ENCODE results near the gene SYDE2. TPM values are rescaled to one million over a fixed set of nuclear protein-coding genes. Genes with fewer than 3 reads are reported as not detected.

SYDE2 gene
- total and polyA plus RNA-seq, 9 of the 15 experiments (the other 6 are each of a cell fraction or from before 2014, with no cell fraction given) = 0.39 to 8.7 (median 4.5) TPM

- CTCF ChIA-PET (ENCODE audit: low intra/inter-chr PET ratio) = interaction anchor here (0.6 kb wide), 1 partner anchor 33 kb away, joined by 3 read pairs; no protein-coding TSS in a partner anchor
- peak; percentile 51 for ATAC-seq
- in situ Hi-C loops (cut with MboI) = no loop called here
- no peaks in the 10 kb centered on the region for H3K27me3 ChIP-seq (ENCODE audit: control insufficient read depth in 2 of 2, insufficient read depth in 2 of 2, low read length in 2 of 2)
- BruUV-seq (replicated peaks) = no TSS peak
- no peak for FAIRE-seq
- H3K27ac ChIP-seq (ENCODE audit: extremely low read depth, low read depth, low read length) = peak overlapping the region; percentile 15; the same call in 2 of the 3 replicates
- H3K79me2 ChIP-seq (ENCODE audit: control insufficient read depth, insufficient read depth, low read length) = no peaks in the 10 kb centered on the region
- H3K4me3 ChIP-seq = no peak overlapping the region
- 28% methylated on average over 5 of the region's 5 CpGs for WGBS (ENCODE audit: insufficient coverage, low coverage, missing lambda C conversion rate)
- no peaks in the 10 kb centered on the region for H3K36me3 ChIP-seq (ENCODE audit: control insufficient read depth, insufficient read depth, low read length)
- H3K4me2 ChIP-seq (ENCODE audit: insufficient read depth, low read length) = peak overlapping the region; percentile 7; the same call in 1 of the 2 replicates
- H3K4me1 ChIP-seq (replicated peaks in 1 of 2; ENCODE audit: control insufficient read depth in 2 of 2, insufficient read depth in 2 of 2, low read length in 2 of 2) = peaks cover 16 to 37% of the 10 kb centered on the region in 2 experiments
- H2AFZ ChIP-seq (ENCODE audit: low read depth, low read length) = peak overlapping the region; percentile 26
- TF ChIP-seq EP300 (IDR thresholded peaks at IDR 0.05; ENCODE audit: low read length) (peak; percentile 33; the same call in 1 of the 2 replicates), HOXB6 (CRISPR knock-in tag; IDR thresholded peaks at IDR 0.05; ENCODE audit: borderline replicate concordance) (no peak), ARID2 (IDR thresholded peaks at IDR 0.05) (0 out of 2 replicates have a peak, but pooled peaks have one; percentile 10), C11orf30 (IDR thresholded peaks at IDR 0.05; ENCODE audit: low read depth) (peak; percentile 35), CEBPB (tag; IDR thresholded peaks at IDR 0.05) (0 out of 2 replicates have a peak, but pooled peaks have one; percentile 38), EGR1 (conservative IDR thresholded peaks at IDR 0.05) (peak; percentile 48), DPF2 (IDR thresholded peaks at IDR 0.05) (no peak), MEIS2 (IDR thresholded peaks at IDR 0.05; ENCODE audit: partially characterized antibody) (peak; percentile 10), NFE2 (IDR thresholded peaks at IDR 0.05; ENCODE audit: low read depth) (peak; percentile 10; the same call in 1 of the 2 replicates), SPI1 (IDR thresholded peaks at IDR 0.05; ENCODE audit: borderline replicate concordance, low read depth, low read length) (peak; percentile 14; the same call in 1 of the 2 replicates), SMARCC2 (IDR thresholded peaks at IDR 0.05; ENCODE audit: low read depth) (0 out of 2 replicates have a peak, but pooled peaks have one; percentile 34), MAFG (tag; conservative IDR thresholded peaks at IDR 0.05) (0 out of 2 replicates have a peak, but pooled peaks have one; percentile 3), GABPB1 (CRISPR knock-in tag; IDR thresholded peaks at IDR 0.05) (no peak)
- H4K20me1 ChIP-seq (replicated peaks; ENCODE audit: control insufficient read depth, insufficient read depth, low read length) = no peaks in the 10 kb centered on the region
- intact Hi-C loops (cut with micrococcal nuclease) = loop anchor here (1.0 kb wide), 1 partner anchor 25 kb away; the partner anchor contains the start of gene SYDE2
- no peaks in the 10 kb centered on the region for H3K9me3 ChIP-seq (replicated peaks; ENCODE audit: control insufficient read depth, insufficient read depth, low read depth, low read length)
- H3K9me1 ChIP-seq (ENCODE audit: control insufficient read depth, insufficient read depth, low read length) = no peaks in the 10 kb centered on the region
- peak in 2 of 4 experiments; percentile 22 to 27 for DNase-seq (ENCODE audit: extremely low read depth in 1 of 4, low spot score in 3 of 4)
- 0 out of 4 replicates have a peak overlapping the region, but pooled peaks of 1 of the 2 experiments have one; percentile 5 for H3K9ac ChIP-seq (ENCODE audit: insufficient read depth in 1 of 2, low read depth in 2 of 2, low read length in 2 of 2)
- POLR2A ChIA-PET = interaction anchor here (0.8 to 3.0 kb wide), 9 partner anchors 11 to 1762 kb away, joined by 3 to 14 read pairs (median 7); partner anchors contain the start of gene SYDE2
Observed at GRCh38 chr1:85225624-85226380, 25.0 kb upstream of the SYDE2 start.
